Measurements from ENCODE around the gene INO80B. TPM values are rescaled to one million over a fixed set of nuclear protein-coding genes. Genes with fewer than 3 reads are reported as not detected.

INO80B gene
- total RNA-seq, 1 donor from 2014 or later = 8.7 TPM

- H2AFZ ChIP-seq (replicated peaks) = no peak overlapping the region
- no peak for DNase-seq (ENCODE audit: low spot score)
- no peak overlapping the region for H3K9ac ChIP-seq
- H3K27me3 ChIP-seq = peaks cover 22% of the 10 kb centered on the region
- Mint-ChIP-seq H3K9me3 (no peaks in the 10 kb centered on the region), H3K4me1 (peaks cover 9% of the 10 kb centered on the region), H3K27me3 (ENCODE audit: insufficient read depth, low read depth) (peaks cover 16% of the 10 kb centered on the region), H3K4me3 (no peak overlapping the region), H3K36me3 (no peaks in the 10 kb centered on the region), H3K27ac (no peak overlapping the region)
- TF ChIP-seq EZH2 (IDR thresholded peaks at IDR 0.05) (no peak), CTCF (IDR thresholded peaks at IDR 0.05) (no peak), EZH2phosphoT487 (IDR thresholded peaks at IDR 0.05) (no peak)
- H3K79me2 ChIP-seq (ENCODE audit: low read depth) = peaks cover 3% of the 10 kb centered on the region
- H3K27ac ChIP-seq = no peak overlapping the region
- H3K4me2 ChIP-seq = no peak overlapping the region
- H3K4me1 ChIP-seq = peaks cover 2% of the 10 kb centered on the region
- H3F3A ChIP-seq (ENCODE audit: low read depth) = peaks cover 33% of the 10 kb centered on the region
- H3K9me3 ChIP-seq (ENCODE audit: low read depth) = no peaks in the 10 kb centered on the region
- no peaks in the 10 kb centered on the region for H4K20me1 ChIP-seq (ENCODE audit: low read depth)
- no peaks in the 10 kb centered on the region for H3K36me3 ChIP-seq
- no peak overlapping the region for H3K4me3 ChIP-seq
Measured at GRCh38 chr2:74444498-74445318, 10.2 kb upstream of the INO80B start.

- Mint-ChIP-seq H3K27ac (no peak overlapping the region), H3K4me1 (no peaks in the 10 kb centered on the region), H3K4me3 (no peak overlapping the region), H3K9me3 (no peaks in the 10 kb centered on the region), H3K36me3 (no peaks in the 10 kb centered on the region), H3K27me3 (ENCODE audit: insufficient read depth, low read depth) (peaks cover 11% of the 10 kb centered on the region)
- no peak overlapping the region for H3K4me3 ChIP-seq
- H3K79me2 ChIP-seq (ENCODE audit: low read depth) = no peaks in the 10 kb centered on the region
- peaks cover 6% of the 10 kb centered on the region for H3F3A ChIP-seq (ENCODE audit: low read depth)
- no peak for DNase-seq (ENCODE audit: low spot score)
- H3K9ac ChIP-seq = no peak overlapping the region
- no peaks in the 10 kb centered on the region for H4K20me1 ChIP-seq (ENCODE audit: low read depth)
- H3K27me3 ChIP-seq = peaks cover 23% of the 10 kb centered on the region
- TF ChIP-seq EZH2 (IDR thresholded peaks at IDR 0.05) = no peak
- TF ChIP-seq EZH2phosphoT487 (IDR thresholded peaks at IDR 0.05) = no peak
- TF ChIP-seq CTCF (IDR thresholded peaks at IDR 0.05) = no peak
- no peak overlapping the region for H2AFZ ChIP-seq (replicated peaks)
- H3K4me1 ChIP-seq = no peaks in the 10 kb centered on the region
- H3K36me3 ChIP-seq = no peaks in the 10 kb centered on the region
- H3K9me3 ChIP-seq (ENCODE audit: low read depth) = no peaks in the 10 kb centered on the region
- no peak overlapping the region for H3K27ac ChIP-seq
- no peak overlapping the region for H3K4me2 ChIP-seq
Measured at GRCh38 chr2:74447230-74447999, 7.5 kb upstream of the INO80B start.

GRCh38 chr2:74448771-74449170, 6.1 kb upstream of the INO80B start:
- TF ChIP-seq EZH2phosphoT487 (IDR thresholded peaks at IDR 0.05) = no peak
- no peak for TF ChIP-seq EZH2 (IDR thresholded peaks at IDR 0.05)
- no peak for TF ChIP-seq CTCF (IDR thresholded peaks at IDR 0.05)
- no peaks in the 10 kb centered on the region for H3K4me1 ChIP-seq
- no peaks in the 10 kb centered on the region for H4K20me1 ChIP-seq (ENCODE audit: low read depth)
- no peaks in the 10 kb centered on the region for H3K4me1 Mint-ChIP-seq
- no peak overlapping the region for H2AFZ ChIP-seq (replicated peaks)
- H3K27ac ChIP-seq = no peak overlapping the region
- peaks cover 18% of the 10 kb centered on the region for H3K27me3 ChIP-seq
- no peak overlapping the region for H3K4me3 Mint-ChIP-seq
- no peaks in the 10 kb centered on the region for H3K9me3 Mint-ChIP-seq
- no peak overlapping the region for H3K9ac ChIP-seq
- no peak overlapping the region for H3K27ac Mint-ChIP-seq
- no peaks in the 10 kb centered on the region for H3K9me3 ChIP-seq (ENCODE audit: low read depth)
- H3K4me2 ChIP-seq = no peak overlapping the region
- no peak overlapping the region for H3K4me3 ChIP-seq
- no peaks in the 10 kb centered on the region for H3K36me3 ChIP-seq
- H3K27me3 Mint-ChIP-seq (ENCODE audit: insufficient read depth, low read depth) = peaks cover 12% of the 10 kb centered on the region
- DNase-seq (ENCODE audit: low spot score) = no peak
- H3K36me3 Mint-ChIP-seq = no peaks in the 10 kb centered on the region
- peaks cover 5% of the 10 kb centered on the region for H3F3A ChIP-seq (ENCODE audit: low read depth)
- no peaks in the 10 kb centered on the region for H3K79me2 ChIP-seq (ENCODE audit: low read depth)

Measured in neural progenitor cell (in vitro differentiated cells).